SK-N-SH treated with all-trans-retinoic acid at 6 μM for 48 hours (cell line): ENCODE data around the gene ADM.

Experiments
- ATAC-seq: fragments of 200-7000 bp; cut with Tn5 transposase; 3 replicates; pipeline ENCODE4 v1.9.1; 2020; ENCODE audit warnings: mild to moderate bottlenecking, moderate library complexity
- ARNTL ChIP-seq: fragments of 450-650 bp; formaldehyde crosslinking; IDR thresholded peaks from 2 replicates; pipeline ENCODE4 v1.5.0; 2020; ENCODE audit warnings: low read depth, mild to moderate bottlenecking, moderate library complexity, borderline replicate concordance
- BACH2 ChIP-seq: fragments of 250-450 bp; sonication (Bioruptor Pico); IDR thresholded peaks from 2 replicates; pipeline ENCODE4 v1.9.0; 2021; ENCODE audit warnings: mild to moderate bottlenecking, borderline replicate concordance
- CREB5 ChIP-seq: fragments of 250-450 bp; sonication (Bioruptor Pico); IDR thresholded peaks from 2 replicates; pipeline ENCODE4 v1.5.1; 2020; ENCODE audit warnings: low read depth, mild to moderate bottlenecking, moderate library complexity
- CSDC2 ChIP-seq: fragments of 250-450 bp; sonication (Bioruptor Pico); IDR thresholded peaks from 2 replicates; pipeline ENCODE4 v1.5.0; 2020; ENCODE audit warnings: mild to moderate bottlenecking, moderate library complexity
- CSRNP3 ChIP-seq: fragments of 250-450 bp; sonication (Bioruptor Pico); IDR thresholded peaks from 2 replicates; pipeline ENCODE4 v1.5.1; 2021; ENCODE audit warnings: mild to moderate bottlenecking, moderate library complexity
- ESRRG ChIP-seq: fragments of 250-450 bp; sonication (Bioruptor Pico); IDR thresholded peaks from 2 replicates; pipeline ENCODE4 v1.6.1; 2021; ENCODE audit warnings: mild to moderate bottlenecking
- GLIS3 ChIP-seq: fragments of 250-450 bp; sonication (Bioruptor Pico); IDR thresholded peaks from 2 replicates; pipeline ENCODE4 v1.5.0; 2020; ENCODE audit warnings: mild to moderate bottlenecking, moderate library complexity
- ISL1 ChIP-seq: fragments of 250-450 bp; sonication (Bioruptor Pico); IDR thresholded peaks from 2 replicates; pipeline ENCODE4 v2.1.2; 2022; ENCODE audit warnings: mild to moderate bottlenecking, moderate library complexity
- OSR1 ChIP-seq: fragments of 250-450 bp; sonication (Bioruptor Pico); IDR thresholded peaks from 2 replicates; pipeline ENCODE4 v1.8.0; 2022; ENCODE audit warnings: moderate library complexity, mild to moderate bottlenecking, inconsistent platforms
- PATZ1 ChIP-seq: fragments of 250-450 bp; sonication (Bioruptor Pico); IDR thresholded peaks from 2 replicates; pipeline ENCODE4 v1.8.0; 2020; ENCODE audit warnings: mild to moderate bottlenecking, moderate library complexity, borderline replicate concordance
- POU6F1 ChIP-seq: fragments of 250-450 bp; sonication (Bioruptor Pico); IDR thresholded peaks from 2 replicates; pipeline ENCODE4 v1.8.0; 2021; ENCODE audit warnings: low read depth, mild to moderate bottlenecking, moderate library complexity, borderline replicate concordance
- PPARA ChIP-seq: fragments of 250-450 bp; sonication (Bioruptor Pico); IDR thresholded peaks from 2 replicates; pipeline ENCODE4 v1.5.0; 2020; ENCODE audit warnings: mild to moderate bottlenecking, borderline replicate concordance
- RARB ChIP-seq: fragments of 250-450 bp; sonication (Bioruptor Pico); IDR thresholded peaks from 2 replicates; pipeline ENCODE4 v1.8.0; 2021; ENCODE audit warnings: mild to moderate bottlenecking, moderate library complexity
- SNAI2 ChIP-seq: fragments of 250-450 bp; sonication (Bioruptor Pico); IDR thresholded peaks from 2 replicates; pipeline ENCODE4 v1.5.0; 2020; ENCODE audit warnings: mild to moderate bottlenecking, moderate library complexity
- TCF4 ChIP-seq: fragments of 250-450 bp; sonication (Bioruptor Pico); IDR thresholded peaks from 2 replicates; pipeline ENCODE4 v1.8.0; 2021; ENCODE audit warnings: mild to moderate bottlenecking, moderate library complexity, borderline replicate concordance
- TOX ChIP-seq: fragments of 250-450 bp; sonication (Bioruptor Pico); IDR thresholded peaks from 2 replicates; pipeline ENCODE4 v1.8.0; 2021; ENCODE audit warnings: mild to moderate bottlenecking, moderate library complexity, borderline replicate concordance
- TSHZ2 ChIP-seq: fragments of 250-450 bp; sonication (Bioruptor Pico); IDR thresholded peaks from 2 replicates; pipeline ENCODE4 v1.5.0; 2020; ENCODE audit warnings: mild to moderate bottlenecking, moderate library complexity
- ZC3H10 ChIP-seq: fragments of 250-450 bp; sonication (Bioruptor Pico); IDR thresholded peaks from 2 replicates; pipeline ENCODE4 v1.5.1; 2021; ENCODE audit warnings: mild to moderate bottlenecking, moderate library complexity
- ZFP3 ChIP-seq: fragments of 250-450 bp; sonication (Bioruptor Pico); IDR thresholded peaks from 2 replicates; pipeline ENCODE4 v1.5.0; 2020; ENCODE audit warnings: mild to moderate bottlenecking, moderate library complexity
- ZFP30 ChIP-seq: fragments of 450-650 bp; formaldehyde crosslinking; IDR thresholded peaks from 2 replicates; pipeline ENCODE4 v1.5.0; 2022; ENCODE audit warnings: mild to moderate bottlenecking, moderate library complexity
- ZNF565 ChIP-seq: fragments of 450-650 bp; formaldehyde crosslinking; conservative IDR thresholded peaks from 2 replicates; pipeline ENCODE4 v1.5.0; 2020; ENCODE audit warnings: low read depth, mild to moderate bottlenecking, moderate library complexity
- ZNF70 ChIP-seq: fragments of 450-650 bp; formaldehyde crosslinking; IDR thresholded peaks from 2 replicates; pipeline ENCODE4 v1.5.0; 2020; ENCODE audit warnings: mild to moderate bottlenecking, moderate library complexity
- ZNF8 ChIP-seq: fragments of 450-650 bp; formaldehyde crosslinking; IDR thresholded peaks from 2 replicates; pipeline ENCODE4 v1.5.0; 2020; ENCODE audit warnings: mild to moderate bottlenecking, moderate library complexity

Gene ADM

GRCh38 chr11:10319702-10320558 is 15.1 kb downstream of the ADM start:
- peak; percentile 82; the same call in 1 of the 2 replicates for TF ChIP-seq TSHZ2 (CRISPR knock-in tag)
- no peak for TF ChIP-seq CREB5 (CRISPR knock-in tag)
- peak; percentile 45; the same call in 1 of the 2 replicates for TF ChIP-seq ZNF8 (CRISPR knock-in tag)
- no peak for TF ChIP-seq RARB
- peak; percentile 57; the same call in 1 of the 2 replicates for TF ChIP-seq ESRRG (CRISPR knock-in tag)
- TF ChIP-seq PATZ1 (CRISPR knock-in tag) = no peak
- TF ChIP-seq ZFP30 (CRISPR knock-in tag) = no peak
- TF ChIP-seq OSR1 (CRISPR knock-in tag) = no peak
- TF ChIP-seq BACH2 = no peak
- no peak for TF ChIP-seq GLIS3 (CRISPR knock-in tag)
- TF ChIP-seq ZFP3 (CRISPR knock-in tag) = no peak
- no peak; the same call in 1 of the 2 replicates for TF ChIP-seq CSRNP3 (CRISPR knock-in tag)
- TF ChIP-seq ISL1 (CRISPR knock-in tag) = 0 out of 2 replicates have a peak, but pooled peaks have one; percentile 20
- no peak for TF ChIP-seq ZNF565 (CRISPR knock-in tag)
- TF ChIP-seq ARNTL (CRISPR knock-in tag) = no peak
- no peak for TF ChIP-seq PPARA (CRISPR knock-in tag)
- no peak for TF ChIP-seq TOX
- TF ChIP-seq TCF4 (CRISPR knock-in tag) = peak; percentile 92
- TF ChIP-seq SNAI2 (CRISPR knock-in tag) = 0 out of 2 replicates have a peak, but pooled peaks have one; percentile 32
- TF ChIP-seq CSDC2 (CRISPR knock-in tag) = no peak
- no peak for TF ChIP-seq ZNF70 (CRISPR knock-in tag)
- no peak for TF ChIP-seq ZC3H10 (CRISPR knock-in tag)
- TF ChIP-seq POU6F1 (CRISPR knock-in tag) = no peak
- no peak for ATAC-seq
